MM.1S (cell line): ENCODE results near the gene XPO6.

Experiments used
- DNase-seq: peaks from one replicate; pipeline ENCODE4 v3.0.0-alpha.2; 2015
- H2AFZ ChIP-seq: fragments of 300-600 bp; sonication (generic); 2 replicates; pipeline ENCODE4 v1.6.0; 2016; ENCODE audit warnings: antibody characterized with exemption, low read length
- H3F3A ChIP-seq: fragments of 300-600 bp; sonication (generic); 2 replicates; pipeline ENCODE4 v1.6.1; 2016; ENCODE audit warnings: mild to moderate bottlenecking, antibody characterized with exemption, low read length, moderate library complexity, mixed read lengths; ENCODE audit not compliant: insufficient read depth
- H3K27ac ChIP-seq: fragments of 300-600 bp; sonication (generic); 2 replicates; pipeline ENCODE4 v1.5.1; 2016; ENCODE audit warnings: mild to moderate bottlenecking, low read length
- H3K27me3 ChIP-seq: fragments of 300-600 bp; sonication (generic); replicated peaks from 2 replicates; pipeline ENCODE4 v1.6.0; 2016; ENCODE audit warnings: low read length; ENCODE audit not compliant: insufficient read depth
- H3K36me3 ChIP-seq: fragments of 300-600 bp; sonication (generic); replicated peaks from 2 replicates; pipeline ENCODE4 v1.6.1; 2016; ENCODE audit warnings: mild to moderate bottlenecking, low read length, mixed read lengths; ENCODE audit not compliant: insufficient read depth
- H3K4me1 ChIP-seq: fragments of 300-600 bp; sonication (generic); 2 replicates; pipeline ENCODE4 v1.6.1; 2016; ENCODE audit warnings: low read length, mixed read lengths
- H3K4me2 ChIP-seq: fragments of 300-600 bp; sonication (generic); 2 replicates; pipeline ENCODE4 v1.6.0; 2016; ENCODE audit warnings: low read depth, low read length
- H3K4me3 ChIP-seq: fragments of 300-600 bp; sonication (generic); 2 replicates; pipeline ENCODE4 v1.5.1; 2016; ENCODE audit warnings: low read length, mixed read lengths
- H3K79me2 ChIP-seq: fragments of 300-600 bp; sonication (generic); 2 replicates; pipeline ENCODE4 v1.6.1; 2016; ENCODE audit warnings: mixed run types, low read length, mixed read lengths
- H3K9ac ChIP-seq: fragments of 300-600 bp; sonication (generic); 2 replicates; pipeline ENCODE4 v1.6.1; 2016; ENCODE audit warnings: low read length, mixed read lengths
- H3K9me2 ChIP-seq: fragments of 300-600 bp; sonication (generic); replicated peaks from 2 replicates; pipeline ENCODE4 v1.6.1; 2016; ENCODE audit warnings: mild to moderate bottlenecking, low read length, mixed read lengths; ENCODE audit not compliant: insufficient read depth
- H3K9me3 ChIP-seq: fragments of 300-600 bp; sonication (generic); replicated peaks from 2 replicates; pipeline ENCODE4 v1.6.1; 2016; ENCODE audit warnings: mild to moderate bottlenecking, low read length, mixed read lengths; ENCODE audit not compliant: insufficient read depth
- H4K20me1 ChIP-seq: fragments of 300-600 bp; sonication (generic); 2 replicates; pipeline ENCODE4 v1.6.1; 2016; ENCODE audit warnings: mild to moderate bottlenecking, low read length, moderate library complexity, mixed read lengths; ENCODE audit not compliant: insufficient read depth
- CTCF ChIP-seq: fragments of 300-600 bp; sonication (generic); IDR thresholded peaks from 2 replicates; pipeline ENCODE4 v1.5.1; 2016; ENCODE audit warnings: antibody characterized with exemption, low read length, mixed read lengths
- EZH2 ChIP-seq: fragments of 300-600 bp; sonication (generic); optimal IDR thresholded peaks from 2 replicates; pipeline ENCODE3; 2017; ENCODE audit warnings: low read depth, mild to moderate bottlenecking, antibody characterized with exemption, low read length, mixed read lengths
- EZH2phosphoT487 ChIP-seq: fragments of 300-600 bp; sonication (generic); IDR thresholded peaks from 2 replicates; pipeline ENCODE4 v1.6.1; 2018; ENCODE audit warnings: antibody characterized with exemption, low read length

The XPO6 gene

GRCh38 chr16:28082624-28083023 lies 129.1 kb downstream of the XPO6 start:
- no peaks in the 10 kb centered on the region for H3K36me3 ChIP-seq
- no peaks in the 10 kb centered on the region for H3K4me1 ChIP-seq
- no peak for TF ChIP-seq EZH2
- TF ChIP-seq CTCF: no peak
- no peak for TF ChIP-seq EZH2phosphoT487
- H3K9ac ChIP-seq: no peak overlapping the region
- no peak overlapping the region for H3K4me2 ChIP-seq
- no peaks in the 10 kb centered on the region for H4K20me1 ChIP-seq
- no peak overlapping the region for H2AFZ ChIP-seq
- H3K4me3 ChIP-seq: no peak overlapping the region
- H3K27ac ChIP-seq: no peak overlapping the region
- H3K27me3 ChIP-seq: no peaks in the 10 kb centered on the region
- H3F3A ChIP-seq: no peaks in the 10 kb centered on the region
- H3K79me2 ChIP-seq: no peaks in the 10 kb centered on the region
- no peaks in the 10 kb centered on the region for H3K9me3 ChIP-seq
- no peaks in the 10 kb centered on the region for H3K9me2 ChIP-seq
- no peak for DNase-seq

GRCh38 chr16:28081391-28081968 lies 130.3 kb downstream of the XPO6 start:
- Histone ChIP-seq H3K4me3 (no peak overlapping the region), H3K9ac (no peak overlapping the region), H3K27me3 (no peaks in the 10 kb centered on the region), H3K79me2 (no peaks in the 10 kb centered on the region), H3F3A (no peaks in the 10 kb centered on the region), H3K27ac (no peak overlapping the region), H3K9me3 (no peaks in the 10 kb centered on the region), H4K20me1 (no peaks in the 10 kb centered on the region), H3K4me1 (no peaks in the 10 kb centered on the region), H3K36me3 (no peaks in the 10 kb centered on the region), H3K9me2 (no peaks in the 10 kb centered on the region), H2AFZ (no peak overlapping the region), H3K4me2 (no peak overlapping the region)
- TF ChIP-seq CTCF (no peak), EZH2 (no peak), EZH2phosphoT487 (no peak)
- no peak for DNase-seq

GRCh38 chr16:28078261-28078660 lies 133.5 kb downstream of the XPO6 start:
- Histone ChIP-seq H3K4me2 (no peak overlapping the region), H3K4me1 (no peaks in the 10 kb centered on the region), H3K79me2 (no peaks in the 10 kb centered on the region), H3K9me2 (no peaks in the 10 kb centered on the region), H3K4me3 (no peak overlapping the region), H3K9ac (no peak overlapping the region), H2AFZ (no peak overlapping the region), H3F3A (no peaks in the 10 kb centered on the region), H3K9me3 (no peaks in the 10 kb centered on the region), H3K27me3 (no peaks in the 10 kb centered on the region), H4K20me1 (no peaks in the 10 kb centered on the region), H3K36me3 (no peaks in the 10 kb centered on the region), H3K27ac (no peak overlapping the region)
- TF ChIP-seq EZH2 (no peak), CTCF (no peak), EZH2phosphoT487 (no peak)
- DNase-seq: no peak
